Measurements from ENCODE around the gene IL1RL1.

DNA sequence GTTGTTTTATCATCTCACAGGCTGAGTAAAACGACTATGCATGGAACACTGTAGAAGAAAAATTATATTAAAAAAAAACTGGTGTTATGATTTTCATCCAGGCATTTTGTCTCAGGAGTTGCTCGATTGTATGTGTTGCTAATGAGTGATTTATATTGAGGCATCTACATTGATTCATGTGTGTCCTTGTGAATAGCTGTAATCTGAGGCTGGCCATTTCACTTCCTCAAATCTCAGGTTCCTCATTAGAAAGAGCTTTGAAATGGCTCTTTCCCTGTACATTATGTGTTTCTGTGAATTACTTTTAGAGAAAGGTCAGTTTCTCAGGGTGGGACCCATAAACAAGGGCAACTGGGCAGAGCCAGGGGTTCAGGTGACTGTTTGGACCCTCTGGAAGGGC is 46.6 kb downstream of the IL1RL1 start:
- no peak for TF ChIP-seq CTCF (IDR thresholded peaks at IDR 0.05; ENCODE audit: low read depth, low read length)
- TF ChIP-seq POLR2A (IDR thresholded peaks at IDR 0.05; ENCODE audit: extremely low read depth, insufficient read length): no peak
